Natural killer cell (primary cell): ENCODE measurements around the gene POU4F3. TPM values are rescaled to one million over a fixed set of nuclear protein-coding genes. Genes with fewer than 3 reads are reported as not detected.

Source experiments
- ATAC-seq, 3 donors: fragments of 150-1000 bp in 2 of 3; fragments of 200-7000 bp in 1 of 3; cut with Tn5 transposase; 1 replicate in 1 of 3; 2 replicates in 2 of 3; pipeline ENCODE4 v1.10.0; 2021; ENCODE audit warnings: mild to moderate bottlenecking in 2 of 3, moderate library complexity in 2 of 3
- DNase-seq, 2 donors: peaks; one replicate each; pipeline versions ENCODE4 v3.0.0 to v3.0.0-alpha.2; 2013 to 2021; ENCODE audit warnings: mixed read lengths in 1 of 2
- H3K27ac ChIP-seq: one replicate; pipeline ENCODE4 v1.5.1; 2013; ENCODE audit warnings: mild to moderate bottlenecking, low read length
- H3K27me3 ChIP-seq: one replicate; pipeline ENCODE4 v1.6.1; 2013; ENCODE audit warnings: low read length; ENCODE audit not compliant: control insufficient read depth, insufficient read depth
- H3K36me3 ChIP-seq: one replicate; pipeline ENCODE4 v1.6.1; 2013; ENCODE audit warnings: low read length; ENCODE audit not compliant: control insufficient read depth, insufficient read depth
- H3K4me1 ChIP-seq: one replicate; pipeline ENCODE4 v1.6.1; 2013; ENCODE audit warnings: low read length; ENCODE audit not compliant: control insufficient read depth, insufficient read depth
- H3K4me3 ChIP-seq: one replicate; pipeline ENCODE4 v1.5.1; 2013; ENCODE audit warnings: low read length
- H3K9me3 ChIP-seq: one replicate; pipeline ENCODE4 v1.6.1; 2013; ENCODE audit warnings: low read length; ENCODE audit not compliant: control insufficient read depth, insufficient read depth
- H3K27ac Mint-ChIP-seq, 2 donors: one replicate each; pipeline ENCODE4 v1.8.0; 2022; ENCODE audit warnings: mild to moderate bottlenecking in 2 of 2, mixed read lengths in 2 of 2, moderate library complexity in 1 of 2
- H3K27me3 Mint-ChIP-seq, 2 donors: one replicate each; pipeline ENCODE4 v1.8.0; 2022; ENCODE audit warnings: low read depth in 2 of 2, mixed read lengths in 2 of 2
- H3K36me3 Mint-ChIP-seq: one replicate; pipeline ENCODE4 v1.8.0; 2022; ENCODE audit warnings: mixed read lengths
- H3K4me1 Mint-ChIP-seq, 2 donors: one replicate each; pipeline ENCODE4 v1.8.0; 2022; ENCODE audit warnings: mixed read lengths in 2 of 2
- H3K4me3 Mint-ChIP-seq: one replicate; pipeline ENCODE4 v1.8.0; 2022; ENCODE audit warnings: mild to moderate bottlenecking, moderate library complexity, mixed read lengths
- H3K9me3 Mint-ChIP-seq, 2 donors: one replicate each; pipeline ENCODE4 v1.8.0; 2022; ENCODE audit warnings: mixed read lengths in 2 of 2
- CTCF ChIP-seq: fragments of 200-600 bp; IDR thresholded peaks from one replicate; pipeline ENCODE4 v1.8.0; 2022; ENCODE audit warnings: antibody characterized with exemption
- WGBS: methylation state at CpG from one replicate; pipeline ENCODE4 v1.1.7; 2013; ENCODE audit warnings: missing lambda C conversion rate; ENCODE audit not compliant: insufficient coverage; 5-methylcytosine and 5-hydroxymethylcytosine counted together
- intact Hi-C: fragments of 100-400 bp; cut with micrococcal nuclease; formaldehyde crosslinking; loops from one replicate; pipeline ENCODE4 v1.14.2; 2022
- total RNA-seq, 4 donors: library from RNA; stranded (reverse); fragments of 120-200 nt in 1 of 4; gene quantifications; one replicate each; pipeline versions ENCODE4 v1.2.3 to v1.2.4, GENCODE V29; 2013 to 2022

POU4F3 gene
- total RNA-seq, 3 donors from 2014 or later (not counting 1 experiment from before 2014, with no cell fraction given), result 0.16 TPM; not detected in 2

- Mint-ChIP-seq H3K27ac (no peak overlapping the region), H3K4me1 (no peaks in the 10 kb centered on the region), H3K27me3 (peaks cover 64 to 79% of the 10 kb centered on the region in 2 donors), H3K4me3 (no peak overlapping the region), H3K36me3 (peaks cover 1% of the 10 kb centered on the region), H3K9me3 (no peaks in the 10 kb centered on the region)
- no peak overlapping the region for H3K27ac ChIP-seq
- no peaks in the 10 kb centered on the region for H3K9me3 ChIP-seq
- H3K4me1 ChIP-seq, result peaks cover 4% of the 10 kb centered on the region
- no peak for ATAC-seq
- peaks cover 56% of the 10 kb centered on the region for H3K27me3 ChIP-seq
- TF ChIP-seq CTCF, result no peak
- no peak for DNase-seq
- intact Hi-C loops, result no loop called here
- H3K4me3 ChIP-seq, result no peak overlapping the region
- H3K36me3 ChIP-seq, result no peaks in the 10 kb centered on the region
- 5% methylated on average over 46 of the region's 46 CpGs for WGBS
Measured at GRCh38 chr5:146342882-146343865, 4.5 kb downstream of the POU4F3 start.

GRCh38 chr5:146344155-146345118 is 5.8 kb downstream of the POU4F3 start:
- intact Hi-C loops, result no loop called here
- no peaks in the 10 kb centered on the region for H3K4me1 Mint-ChIP-seq
- no peak overlapping the region for H3K4me3 Mint-ChIP-seq
- peaks cover 56 to 80% of the 10 kb centered on the region in 2 donors for H3K27me3 Mint-ChIP-seq
- DNase-seq (no peak), ATAC-seq (no peak)
- Histone ChIP-seq H3K27me3 (peaks cover 50% of the 10 kb centered on the region), H3K4me3 (no peak overlapping the region), H3K9me3 (no peaks in the 10 kb centered on the region), H3K27ac (no peak overlapping the region), H3K4me1 (peaks cover 4% of the 10 kb centered on the region), H3K36me3 (no peaks in the 10 kb centered on the region)
- no peaks in the 10 kb centered on the region for H3K9me3 Mint-ChIP-seq
- 9% methylated on average over 25 of the region's 31 CpGs for WGBS
- TF ChIP-seq CTCF, result no peak
- no peaks in the 10 kb centered on the region for H3K36me3 Mint-ChIP-seq
- H3K27ac Mint-ChIP-seq, result no peak overlapping the region

GRCh38 chr5:146345240-146345577 is 6.6 kb downstream of the POU4F3 start:
- H3K36me3 Mint-ChIP-seq, result no peaks in the 10 kb centered on the region
- no peaks in the 10 kb centered on the region for H3K4me1 Mint-ChIP-seq
- Histone ChIP-seq H3K27me3 (peaks cover 43% of the 10 kb centered on the region), H3K4me3 (no peak overlapping the region), H3K9me3 (no peaks in the 10 kb centered on the region), H3K36me3 (no peaks in the 10 kb centered on the region), H3K27ac (no peak overlapping the region), H3K4me1 (peaks cover 4% of the 10 kb centered on the region)
- no peak overlapping the region for H3K4me3 Mint-ChIP-seq
- ATAC-seq (no peak), DNase-seq (no peak)
- 10% methylated on average over 9 of the region's 12 CpGs for WGBS
- H3K27ac Mint-ChIP-seq, result no peak overlapping the region
- H3K9me3 Mint-ChIP-seq, result no peaks in the 10 kb centered on the region
- TF ChIP-seq CTCF, result no peak
- intact Hi-C loops, result no loop called here
- peaks cover 48 to 72% of the 10 kb centered on the region in 2 donors for H3K27me3 Mint-ChIP-seq
